ENCODE results near the gene DISC1. TPM values are rescaled to one million over a fixed set of nuclear protein-coding genes. Genes with fewer than 3 reads are reported as not detected.

Gene DISC1
- polyA plus RNA-seq, 1 experiment = 2.3 TPM

DNA sequence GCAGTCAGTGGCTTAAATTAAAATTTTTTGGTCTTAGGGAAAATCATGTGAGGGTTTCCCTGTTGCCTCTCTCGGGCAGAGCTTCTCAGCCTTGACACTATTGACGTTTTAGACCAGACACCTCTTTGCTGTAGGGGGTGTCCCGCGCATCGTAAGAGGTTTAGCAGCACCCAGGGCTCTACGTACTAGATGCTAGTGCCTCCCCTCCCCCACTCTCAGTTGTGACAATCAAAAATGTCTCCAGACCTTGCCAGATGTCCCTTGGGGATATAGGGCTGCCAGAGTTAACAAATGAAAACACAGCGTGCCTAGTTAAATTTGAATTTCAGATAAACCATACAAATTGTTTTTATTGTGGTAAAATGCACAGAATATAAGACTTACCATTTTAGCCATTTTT, 293.3 kb downstream of the DISC1 start:
- ChIA-PET POLR2A (no interaction called here), CTCF (no interaction called here)
- H3K36me3 ChIP-seq (ENCODE audit: control insufficient read depth, insufficient read depth, low read length) = no peaks in the 10 kb centered on the region
- no peak for DNase-seq (ENCODE audit: low read depth)
- H3K27me3 ChIP-seq (ENCODE audit: control insufficient read depth, insufficient read depth, low read length) = no peaks in the 10 kb centered on the region
- no peak overlapping the region for H3K4me3 ChIP-seq (ENCODE audit: low read depth, low read length)
- TF ChIP-seq, protein P1, sequence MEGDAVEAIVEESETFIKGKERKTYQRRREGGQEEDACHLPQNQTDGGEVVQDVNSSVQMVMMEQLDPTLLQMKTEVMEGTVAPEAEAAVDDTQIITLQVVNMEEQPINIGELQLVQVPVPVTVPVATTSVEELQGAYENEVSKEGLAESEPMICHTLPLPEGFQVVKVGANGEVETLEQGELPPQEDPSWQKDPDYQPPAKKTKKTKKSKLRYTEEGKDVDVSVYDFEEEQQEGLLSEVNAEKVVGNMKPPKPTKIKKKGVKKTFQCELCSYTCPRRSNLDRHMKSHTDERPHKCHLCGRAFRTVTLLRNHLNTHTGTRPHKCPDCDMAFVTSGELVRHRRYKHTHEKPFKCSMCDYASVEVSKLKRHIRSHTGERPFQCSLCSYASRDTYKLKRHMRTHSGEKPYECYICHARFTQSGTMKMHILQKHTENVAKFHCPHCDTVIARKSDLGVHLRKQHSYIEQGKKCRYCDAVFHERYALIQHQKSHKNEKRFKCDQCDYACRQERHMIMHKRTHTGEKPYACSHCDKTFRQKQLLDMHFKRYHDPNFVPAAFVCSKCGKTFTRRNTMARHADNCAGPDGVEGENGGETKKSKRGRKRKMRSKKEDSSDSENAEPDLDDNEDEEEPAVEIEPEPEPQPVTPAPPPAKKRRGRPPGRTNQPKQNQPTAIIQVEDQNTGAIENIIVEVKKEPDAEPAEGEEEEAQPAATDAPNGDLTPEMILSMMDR (IDR thresholded peaks at IDR 0.05; ENCODE audit: insufficient read depth, low read depth, low read length) = no peak

DNA sequence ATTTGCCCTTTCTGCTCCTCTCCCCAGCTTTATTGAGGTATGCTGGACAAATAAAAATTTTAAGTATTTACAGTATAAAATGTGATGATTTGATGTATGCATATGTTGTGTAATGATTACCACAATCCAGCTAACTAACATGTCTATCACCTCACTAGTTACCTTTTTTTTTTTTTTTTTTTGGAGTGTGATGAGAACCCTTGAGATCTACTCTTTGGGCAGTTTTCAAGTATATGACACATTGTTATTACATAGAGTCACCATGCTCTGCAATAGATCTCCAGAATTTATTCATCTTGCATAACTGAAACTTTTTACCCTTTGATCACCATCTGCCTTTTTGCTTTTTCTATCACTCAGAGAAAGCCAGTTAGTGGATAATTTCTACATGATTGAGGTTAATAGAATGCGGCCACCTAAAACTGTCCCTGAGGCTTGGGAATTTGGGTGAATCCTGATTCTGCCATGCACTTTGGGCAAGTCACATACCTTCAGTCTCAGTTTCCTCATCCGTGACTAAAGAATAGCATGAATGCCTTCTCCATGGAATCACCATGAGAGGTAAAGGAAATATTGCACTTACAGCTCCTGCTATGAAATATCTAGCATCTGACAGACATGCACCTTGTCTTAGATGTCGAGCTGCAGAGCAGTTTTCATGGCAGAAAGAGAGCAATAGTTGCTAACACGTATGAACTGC, 295.2 kb downstream of the DISC1 start:
- no peak overlapping the region for H3K4me3 ChIP-seq (ENCODE audit: low read depth, low read length)
- DNase-seq (ENCODE audit: low read depth) = no peak
- TF ChIP-seq, protein P1 (IDR thresholded peaks at IDR 0.05; ENCODE audit: insufficient read depth, low read depth, low read length) = no peak
- ChIA-PET POLR2A (no interaction called here), CTCF (interaction anchor here (0.5 kb wide), 1 partner anchor 211 kb away, joined by 3 read pairs; no protein-coding TSS in a partner anchor)
- H3K27me3 ChIP-seq (ENCODE audit: control insufficient read depth, insufficient read depth, low read length) = no peaks in the 10 kb centered on the region
- H3K36me3 ChIP-seq (ENCODE audit: control insufficient read depth, insufficient read depth, low read length) = no peaks in the 10 kb centered on the region

DNA sequence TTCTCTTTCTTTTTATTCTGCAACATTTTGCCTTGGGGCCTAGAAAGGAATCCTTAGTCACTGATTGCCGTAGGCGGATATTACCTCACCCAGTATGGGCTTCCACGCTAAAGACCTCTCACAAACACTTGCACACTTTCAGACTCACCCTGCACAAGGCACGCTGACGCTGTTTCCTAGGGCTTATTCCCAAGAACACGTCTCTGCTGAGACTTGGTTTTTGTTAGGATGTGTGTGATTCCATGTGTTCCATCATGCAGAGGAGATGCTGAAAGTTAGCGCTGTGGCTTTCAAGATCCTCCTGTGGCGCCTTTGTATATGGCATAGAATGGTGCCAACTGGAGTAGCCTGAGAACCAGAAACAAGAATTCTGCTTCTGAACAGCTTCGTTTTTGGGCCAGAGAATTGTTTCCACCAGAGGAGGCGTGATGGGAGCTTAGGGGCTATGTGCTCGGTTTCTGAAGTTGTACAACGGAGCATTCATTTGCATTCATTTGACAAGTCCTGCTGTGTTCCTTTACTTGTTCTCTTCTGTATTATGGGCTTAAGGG, 297.0 kb downstream of the DISC1 start:
- Histone ChIP-seq H3K27me3 (ENCODE audit: control insufficient read depth, insufficient read depth, low read length) (no peaks in the 10 kb centered on the region), H3K36me3 (ENCODE audit: control insufficient read depth, insufficient read depth, low read length) (no peaks in the 10 kb centered on the region), H3K4me3 (ENCODE audit: low read depth, low read length) (no peak overlapping the region)
- no peak for DNase-seq (ENCODE audit: low read depth)
- TF ChIP-seq, protein P1 (IDR thresholded peaks at IDR 0.05; ENCODE audit: insufficient read depth, low read depth, low read length) = no peak
- ChIA-PET POLR2A (no interaction called here), CTCF (interaction anchor here (1.1 kb wide), 1 partner anchor 15 kb away, joined by 3 read pairs; no protein-coding TSS in a partner anchor)

DNA sequence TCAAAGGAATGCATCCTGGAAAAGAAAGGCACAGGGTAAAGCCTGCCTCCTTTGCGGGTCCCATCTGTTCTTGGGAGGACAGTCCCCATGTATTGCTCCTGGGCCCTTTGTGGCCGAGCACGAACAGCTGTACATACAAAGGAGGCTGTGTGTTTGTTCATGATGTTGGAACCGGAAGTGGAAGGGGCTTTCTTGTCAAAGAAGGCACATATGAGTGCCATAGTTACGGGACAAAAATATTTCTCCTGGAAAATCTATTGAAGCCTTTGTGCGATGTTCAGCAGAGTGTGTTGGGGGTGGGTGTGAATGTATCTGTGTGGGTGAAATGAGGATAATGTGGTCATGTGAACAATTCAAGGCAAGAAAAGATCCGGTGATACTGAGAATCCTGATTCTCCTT, 297.6 kb downstream of the DISC1 start:
- TF ChIP-seq, protein P1 (IDR thresholded peaks at IDR 0.05; ENCODE audit: insufficient read depth, low read depth, low read length) = no peak
- Histone ChIP-seq H3K27me3 (ENCODE audit: control insufficient read depth, insufficient read depth, low read length) (no peaks in the 10 kb centered on the region), H3K4me3 (ENCODE audit: low read depth, low read length) (no peak overlapping the region), H3K36me3 (ENCODE audit: control insufficient read depth, insufficient read depth, low read length) (no peaks in the 10 kb centered on the region)
- DNase-seq (ENCODE audit: low read depth) = no peak
- CTCF ChIA-PET = no interaction called here
- POLR2A ChIA-PET = no interaction called here

DNA sequence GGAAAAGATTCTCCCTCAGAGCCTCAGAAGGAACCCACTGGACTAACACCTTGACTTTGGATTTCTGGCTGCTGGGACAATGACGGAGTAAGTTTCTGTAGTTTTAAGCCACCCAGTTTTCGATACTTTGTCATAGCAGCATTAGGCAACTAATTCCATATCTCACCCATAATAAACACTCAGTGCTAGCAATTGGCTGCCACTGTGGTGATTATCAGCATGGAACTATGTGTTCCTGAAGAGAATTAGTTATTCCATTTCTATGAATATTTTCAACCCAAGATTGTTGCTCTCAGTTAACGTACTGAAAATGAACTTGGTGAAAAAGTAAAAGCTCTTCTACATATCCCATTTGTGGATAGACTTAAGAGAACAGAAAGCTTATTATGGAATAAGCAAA, 299.3 kb downstream of the DISC1 start:
- H3K36me3 ChIP-seq (ENCODE audit: control insufficient read depth, insufficient read depth, low read length) = no peaks in the 10 kb centered on the region
- TF ChIP-seq, protein P1 (IDR thresholded peaks at IDR 0.05; ENCODE audit: insufficient read depth, low read depth, low read length) = no peak
- POLR2A ChIA-PET = no interaction called here
- H3K4me3 ChIP-seq (ENCODE audit: low read depth, low read length) = no peak overlapping the region
- no peak for DNase-seq (ENCODE audit: low read depth)
- CTCF ChIA-PET = no interaction called here
- H3K27me3 ChIP-seq (ENCODE audit: control insufficient read depth, insufficient read depth, low read length) = no peaks in the 10 kb centered on the region

Data from BJ (cell line).